Lower lobe of right lung (tissue), 2 donors: ENCODE measurements around the gene CEP70. TPM values are rescaled to one million over a fixed set of nuclear protein-coding genes. Genes with fewer than 3 reads are reported as not detected.

Source experiments
- ATAC-seq, 2 donors: fragments of 200-7000 bp; cut with Tn5 transposase; one replicate each; pipeline ENCODE4 v1.9.1; 2020 to 2022; ENCODE audit warnings: mild to moderate bottlenecking in 2 of 2, moderate library complexity in 2 of 2
- DNase-seq: peaks from one replicate; pipeline ENCODE4 v3.0.0-alpha.2; 2020
- H3K27ac ChIP-seq: fragments of 200-600 bp; one replicate; pipeline ENCODE4 v1.8.0; 2022
- H3K27me3 ChIP-seq: fragments of 200-600 bp; one replicate; pipeline ENCODE4 v1.8.0; 2022; ENCODE audit warnings: low read depth
- H3K36me3 ChIP-seq: fragments of 200-600 bp; one replicate; pipeline ENCODE4 v1.8.0; 2022; ENCODE audit warnings: mild to moderate bottlenecking
- H3K4me1 ChIP-seq: fragments of 200-600 bp; one replicate; pipeline ENCODE4 v1.8.0; 2022
- H3K4me3 ChIP-seq: fragments of 200-600 bp; one replicate; pipeline ENCODE4 v1.8.0; 2022; ENCODE audit warnings: mild to moderate bottlenecking
- H3K9me3 ChIP-seq: fragments of 200-600 bp; one replicate; pipeline ENCODE4 v1.8.0; 2022
- CTCF ChIP-seq: fragments of 200-600 bp; IDR thresholded peaks from one replicate; pipeline ENCODE4 v1.8.0; 2022; ENCODE audit warnings: antibody characterized with exemption, mild to moderate bottlenecking
- intact Hi-C: fragments of 100-400 bp; cut with DNase I; formaldehyde crosslinking; loops from one replicate; pipeline ENCODE4 v1.11.0; 2022
- total RNA-seq: library from RNA; stranded (reverse); fragmentation: NEBNext Ultra II Directional; extraction: Animal tissue kit (Norgen Biotek cat#: 25700); gene quantifications from one replicate; pipeline ENCODE4 v1.2.1, GENCODE V29; 2021
- donor health status: DM: no; HTN: yes; CAD: no; lungs with severe emphysema.

The CEP70 gene
- total RNA-seq, 1 donor from 2014 or later = 45.2 TPM

- Histone ChIP-seq H3K36me3 (peaks cover 44% of the 10 kb centered on the region), H3K27me3 (no peaks in the 10 kb centered on the region), H3K9me3 (no peaks in the 10 kb centered on the region), H3K4me1 (no peaks in the 10 kb centered on the region), H3K4me3 (no peak overlapping the region), H3K27ac (no peak overlapping the region)
- DNase-seq (no peak), ATAC-seq (no peak)
- TF ChIP-seq CTCF = no peak
- intact Hi-C loops = no loop called here
These were observed 35.5 kb upstream of the CEP70 start for GRCh38 chr3:138629526-138629925.

GRCh38 chr3:138625707-138626365 is 31.8 kb upstream of the CEP70 start:
- no peak for TF ChIP-seq CTCF
- H3K36me3 ChIP-seq = peaks cover 14% of the 10 kb centered on the region
- no peaks in the 10 kb centered on the region for H3K9me3 ChIP-seq
- no peak overlapping the region for H3K4me3 ChIP-seq
- H3K27me3 ChIP-seq = no peaks in the 10 kb centered on the region
- ATAC-seq (no peak), DNase-seq (no peak)
- intact Hi-C loops = no loop called here
- H3K4me1 ChIP-seq = no peaks in the 10 kb centered on the region
- H3K27ac ChIP-seq = no peak overlapping the region

- ATAC-seq (no peak), DNase-seq (no peak)
- Histone ChIP-seq H3K9me3 (no peaks in the 10 kb centered on the region), H3K27me3 (no peaks in the 10 kb centered on the region), H3K27ac (no peak overlapping the region), H3K4me1 (no peaks in the 10 kb centered on the region), H3K36me3 (peaks cover 6% of the 10 kb centered on the region), H3K4me3 (no peak overlapping the region)
- intact Hi-C loops = no loop called here
- no peak for TF ChIP-seq CTCF
These were observed 30.5 kb upstream of the CEP70 start for GRCh38 chr3:138624518-138624917.

- no peaks in the 10 kb centered on the region for H3K4me1 ChIP-seq
- DNase-seq = no peak
- no peaks in the 10 kb centered on the region for H3K27me3 ChIP-seq
- no peak overlapping the region for H3K27ac ChIP-seq
- no peak for TF ChIP-seq CTCF
- no peaks in the 10 kb centered on the region for H3K36me3 ChIP-seq
- no peaks in the 10 kb centered on the region for H3K9me3 ChIP-seq
- no peak overlapping the region for H3K4me3 ChIP-seq
- intact Hi-C loops = no loop called here
- no peak for ATAC-seq
These were observed 26.4 kb upstream of the CEP70 start for GRCh38 chr3:138620431-138620830.

GRCh38 chr3:138615462-138615861 is 21.4 kb upstream of the CEP70 start:
- no peaks in the 10 kb centered on the region for H3K36me3 ChIP-seq
- TF ChIP-seq CTCF = no peak
- ATAC-seq (no peak), DNase-seq (no peak)
- no peak overlapping the region for H3K27ac ChIP-seq
- no peaks in the 10 kb centered on the region for H3K4me1 ChIP-seq
- no peaks in the 10 kb centered on the region for H3K9me3 ChIP-seq
- intact Hi-C loops = no loop called here
- H3K4me3 ChIP-seq = no peak overlapping the region
- no peaks in the 10 kb centered on the region for H3K27me3 ChIP-seq
